ENCODE results near the gene PEX11B. TPM values are rescaled to one million over a fixed set of nuclear protein-coding genes. Genes with fewer than 3 reads are reported as not detected.

PEX11B gene, protein sequence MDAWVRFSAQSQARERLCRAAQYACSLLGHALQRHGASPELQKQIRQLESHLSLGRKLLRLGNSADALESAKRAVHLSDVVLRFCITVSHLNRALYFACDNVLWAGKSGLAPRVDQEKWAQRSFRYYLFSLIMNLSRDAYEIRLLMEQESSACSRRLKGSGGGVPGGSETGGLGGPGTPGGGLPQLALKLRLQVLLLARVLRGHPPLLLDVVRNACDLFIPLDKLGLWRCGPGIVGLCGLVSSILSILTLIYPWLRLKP
- total RNA-seq (10 to 100 TPM; 31.9 to 32.4 TPM), polyA plus RNA-seq (ENCODE audit: insufficient read length in 6 of 6) (10 to 100 TPM; 43.3 to 53.1 (median 45.3) TPM)
- long read RNA-seq, donor 1, transcript PEX11B-201 (4 exons, 1,740 nt): major isoform, 30 of 47 reads
- long read RNA-seq, donor 1, partial matches to known transcripts: 17 of 47 reads
- long read RNA-seq, donor 1, other reads (novel, unspliced or antisense): 0 of 47 reads
- long read RNA-seq, donor 2, transcript PEX11B-201 (4 exons, 1,740 nt): major isoform, 5 of 32 reads
- long read RNA-seq, donor 2, partial matches to known transcripts: 27 of 32 reads
- long read RNA-seq, donor 2, other reads (novel, unspliced or antisense): 0 of 32 reads
- long read RNA-seq, donor 3, transcript PEX11B-201 (4 exons, 1,740 nt): major isoform, 15 of 15 reads
- long read RNA-seq, donor 3, partial matches to known transcripts: 0 of 15 reads
- long read RNA-seq, donor 3, other reads (novel, unspliced or antisense): 0 of 15 reads
- long read RNA-seq, donor 4, transcript PEX11B-201 (4 exons, 1,740 nt): major isoform, 33 of 35 reads
- long read RNA-seq, donor 4, partial matches to known transcripts: 2 of 35 reads
- long read RNA-seq, donor 4, other reads (novel, unspliced or antisense): 0 of 35 reads
- long read RNA-seq, donor 5, transcript PEX11B-201 (4 exons, 1,740 nt): major isoform, 9 of 9 reads
- long read RNA-seq, donor 5, partial matches to known transcripts: 0 of 9 reads
- long read RNA-seq, donor 5, other reads (novel, unspliced or antisense): 0 of 9 reads
- long read RNA-seq, donor 6, transcript PEX11B-201 (4 exons, 1,740 nt): major isoform, 23 of 23 reads
- long read RNA-seq, donor 6, partial matches to known transcripts: 0 of 23 reads
- long read RNA-seq, donor 6, other reads (novel, unspliced or antisense): 0 of 23 reads
- long read RNA-seq, donor 7, transcript PEX11B-201 (4 exons, 1,740 nt): major isoform, 11 of 11 reads
- long read RNA-seq, donor 7, partial matches to known transcripts: 0 of 11 reads
- long read RNA-seq, donor 7, other reads (novel, unspliced or antisense): 0 of 11 reads
- long read RNA-seq, donor 8, transcript PEX11B-201 (4 exons, 1,740 nt): major isoform, 19 of 25 reads
- long read RNA-seq, donor 8, partial matches to known transcripts: 6 of 25 reads
- long read RNA-seq, donor 8, other reads (novel, unspliced or antisense): 0 of 25 reads
- long read RNA-seq, donor 9: 0 reads
- long read RNA-seq, donor 10, transcript PEX11B-201 (4 exons, 1,740 nt): major isoform, 36 of 40 reads
- long read RNA-seq, donor 10, partial matches to known transcripts: 1 of 40 reads
- long read RNA-seq, donor 10, other reads (novel, unspliced or antisense): 3 of 40 reads
- long read RNA-seq, donor 11, transcript PEX11B-201 (4 exons, 1,740 nt): major isoform, 17 of 18 reads
- long read RNA-seq, donor 11, partial matches to known transcripts: 0 of 18 reads
- long read RNA-seq, donor 11, other reads (novel, unspliced or antisense): 0 of 18 reads
- long read RNA-seq, donor 12, transcript PEX11B-201 (4 exons, 1,740 nt): major isoform, 13 of 13 reads
- long read RNA-seq, donor 12, partial matches to known transcripts: 0 of 13 reads
- long read RNA-seq, donor 12, other reads (novel, unspliced or antisense): 0 of 13 reads

DNA sequence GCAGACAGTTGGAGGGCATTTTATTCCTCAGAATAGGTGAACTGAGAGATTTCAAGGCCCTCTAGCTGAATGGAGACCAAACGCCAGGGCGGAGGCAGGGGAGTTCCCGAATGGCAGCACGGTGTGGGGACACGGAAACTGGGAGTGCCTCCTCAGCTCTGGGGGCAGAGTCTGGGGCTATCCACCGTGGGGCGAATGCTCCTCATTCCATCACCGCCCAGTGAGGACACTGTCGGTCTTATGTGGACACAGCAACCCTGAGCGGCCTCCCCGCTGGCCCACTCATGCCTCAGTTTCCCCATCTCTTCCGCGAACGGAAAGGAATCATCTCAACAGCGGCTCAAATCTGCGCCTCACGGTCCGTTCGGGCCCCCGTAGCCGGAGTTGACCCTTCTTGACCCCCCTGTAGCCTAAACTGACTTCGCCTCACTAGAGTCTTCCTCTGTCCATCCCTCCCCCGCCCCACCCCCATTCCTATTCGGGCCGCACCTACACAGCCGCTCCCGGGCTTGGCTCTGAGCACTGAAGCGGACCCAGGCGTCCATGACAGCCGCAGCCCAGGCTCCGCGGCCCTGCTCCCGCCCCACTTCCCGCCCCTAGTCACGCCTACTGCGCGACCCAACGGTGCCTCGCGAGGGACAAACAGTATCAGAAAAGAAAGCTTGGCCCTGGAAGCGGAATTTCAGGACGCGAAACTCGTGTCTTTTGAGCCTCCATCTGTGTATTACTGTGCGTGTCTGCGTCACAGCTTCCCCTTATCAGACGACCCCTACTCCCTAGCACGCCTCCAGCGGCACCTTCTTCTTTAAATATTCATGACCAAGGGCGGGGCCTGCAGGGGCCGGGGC is at the start of gene PEX11B:
PEX11B (minus strand) TSS at position 574 of the 848 bp plus-strand sequence; CDS start at position 545, 29 bp downstream.
- Histone ChIP-seq H3K4me3 (peak within 1 kb of the TSS; percentile 85 to 93), H3K9me3 (no peaks in the 10 kb centered on the region), H3K27me3 (no peaks in the 10 kb centered on the region), H3K4me1 (peaks cover 14 to 53% of the 10 kb centered on the region in 2 donors), H3K27ac (peak within 1 kb of the TSS; percentile 85 to 91), H3K36me3 (peaks cover 0 to 39% of the 10 kb centered on the region in 2 donors)
- DNase-seq: peak; percentile 90 to 96 (median 92)
- TF ChIP-seq CTCF (IDR thresholded peaks at IDR 0.05): no peak
- intact Hi-C loops (cut with DNase I): no loop called here
- ATAC-seq: peak; percentile 96

GRCh38 chr1:145967288-145967687 is 48.8 kb upstream of the PEX11B start:
- no peak for ATAC-seq
- no peak overlapping the region for H3K4me3 ChIP-seq
- no peaks in the 10 kb centered on the region for H3K36me3 ChIP-seq
- intact Hi-C loops (cut with DNase I): no loop called here
- no peak for TF ChIP-seq CTCF (IDR thresholded peaks at IDR 0.05)
- H3K27ac ChIP-seq: no peak overlapping the region
- H3K27me3 ChIP-seq: peaks cover 0 to 5% of the 10 kb centered on the region in 2 donors
- DNase-seq: no peak
- peaks cover 0 to 6% of the 10 kb centered on the region in 2 donors for H3K9me3 ChIP-seq
- H3K4me1 ChIP-seq: peaks cover 6 to 30% of the 10 kb centered on the region in 2 donors

DNA sequence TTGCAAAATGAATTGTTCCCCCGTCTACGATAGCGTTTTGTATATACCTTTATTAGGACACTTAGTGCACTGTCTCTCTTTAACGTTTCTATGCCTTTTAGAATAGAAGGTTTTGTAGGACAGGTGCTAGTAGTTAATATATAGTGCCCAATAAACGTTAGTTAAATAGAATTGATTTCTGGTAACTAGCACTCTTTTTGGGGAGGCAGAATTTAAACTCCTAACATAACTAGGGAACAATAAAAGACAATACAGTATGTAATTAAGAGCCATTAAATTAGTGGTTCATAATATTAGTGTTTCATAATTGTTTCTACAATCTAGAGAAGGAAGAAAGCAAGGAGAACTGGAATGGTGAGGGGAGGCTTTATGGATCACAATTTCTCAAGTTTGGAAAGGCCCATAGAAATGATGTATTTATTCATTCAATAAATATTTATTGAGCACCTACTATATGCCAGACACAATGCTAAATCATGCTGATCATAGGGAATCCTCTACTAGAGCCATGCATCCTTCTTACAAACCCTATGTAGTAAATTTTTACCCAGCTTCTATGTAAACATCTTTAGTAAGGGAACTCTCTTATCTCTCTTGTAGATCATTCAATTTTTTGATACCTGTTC is 46.7 kb upstream of the PEX11B start:
- peak overlapping the region; percentile 83 to 91 for H3K27ac ChIP-seq
- intact Hi-C loops (cut with DNase I): no loop called here
- H3K4me1 ChIP-seq: peaks cover 14 to 50% of the 10 kb centered on the region in 2 donors
- DNase-seq (no peak), ATAC-seq (no peak)
- no peaks in the 10 kb centered on the region for H3K36me3 ChIP-seq
- peaks cover 0 to 6% of the 10 kb centered on the region in 2 donors for H3K9me3 ChIP-seq
- H3K4me3 ChIP-seq: peak overlapping the region; percentile 52 to 62
- TF ChIP-seq CTCF (IDR thresholded peaks at IDR 0.05): no peak
- H3K27me3 ChIP-seq: peaks cover 0 to 26% of the 10 kb centered on the region in 2 donors

Measured in left lung (tissue), 14 donors.